ENCODE data around the gene MAP3K4.

The MAP3K4 gene

GRCh38 chr6:160991406-160992060, at the start of gene MAP3K4:
Gene MAP3K4, plus strand, starts transcription at chr6:160991769. Its CDS starts 163 bp downstream, at chr6:160991932.
- Histone ChIP-seq H3K9me3 (ENCODE audit: low read length) (no peaks in the 10 kb centered on the region), H3K9ac (ENCODE audit: low read length) (peak within 1 kb of the TSS; percentile 73), H3K4me1 (ENCODE audit: insufficient read depth, low read length) (peaks cover 14% of the 10 kb centered on the region), H3K36me3 (ENCODE audit: insufficient read depth, low read length) (no peaks in the 10 kb centered on the region), H3K27ac (ENCODE audit: low read depth, low read length) (peak within 1 kb of the TSS; percentile 74), H3K27me3 (ENCODE audit: control insufficient read depth in 1 of 2, insufficient read depth in 2 of 2, low read length in 2 of 2) (no peaks in the 10 kb centered on the region), H3K4me3 (ENCODE audit: low read depth in 1 of 2, low read length in 2 of 2) (peak within 1 kb of the TSS; percentile 79 to 98)

GRCh38 chr6:160943997-160944396, 47.6 kb upstream of the MAP3K4 start:
- no peak overlapping the region for H3K4me3 ChIP-seq (ENCODE audit: low read depth in 1 of 2, low read length in 2 of 2)
- H3K9me3 ChIP-seq (ENCODE audit: low read length), result no peaks in the 10 kb centered on the region
- no peaks in the 10 kb centered on the region for H3K4me1 ChIP-seq (ENCODE audit: insufficient read depth, low read length)
- no peak overlapping the region for H3K9ac ChIP-seq (ENCODE audit: low read length)
- no peaks in the 10 kb centered on the region for H3K36me3 ChIP-seq (ENCODE audit: insufficient read depth, low read length)
- no peaks in the 10 kb centered on the region for H3K27me3 ChIP-seq (ENCODE audit: control insufficient read depth in 1 of 2, insufficient read depth in 2 of 2, low read length in 2 of 2)
- no peak overlapping the region for H3K27ac ChIP-seq (ENCODE audit: low read depth, low read length)

- H3K4me1 ChIP-seq (ENCODE audit: insufficient read depth, low read length), result peaks cover 8% of the 10 kb centered on the region
- no peak overlapping the region for H3K9ac ChIP-seq (ENCODE audit: low read length)
- no peak overlapping the region for H3K4me3 ChIP-seq (ENCODE audit: low read depth in 1 of 2, low read length in 2 of 2)
- H3K27me3 ChIP-seq (ENCODE audit: control insufficient read depth in 1 of 2, insufficient read depth in 2 of 2, low read length in 2 of 2), result no peaks in the 10 kb centered on the region
- no peaks in the 10 kb centered on the region for H3K9me3 ChIP-seq (ENCODE audit: low read length)
- H3K27ac ChIP-seq (ENCODE audit: low read depth, low read length), result no peak overlapping the region
- H3K36me3 ChIP-seq (ENCODE audit: insufficient read depth, low read length), result no peaks in the 10 kb centered on the region
Observed at GRCh38 chr6:160945516-160946177, 45.9 kb upstream of the MAP3K4 start.

GRCh38 chr6:160949531-160949930, 42.0 kb upstream of the MAP3K4 start:
- Histone ChIP-seq H3K4me3 (ENCODE audit: low read depth in 1 of 2, low read length in 2 of 2) (no peak overlapping the region), H3K27ac (ENCODE audit: low read depth, low read length) (no peak overlapping the region), H3K9ac (ENCODE audit: low read length) (no peak overlapping the region), H3K36me3 (ENCODE audit: insufficient read depth, low read length) (no peaks in the 10 kb centered on the region), H3K27me3 (ENCODE audit: control insufficient read depth in 1 of 2, insufficient read depth in 2 of 2, low read length in 2 of 2) (no peaks in the 10 kb centered on the region), H3K9me3 (ENCODE audit: low read length) (no peaks in the 10 kb centered on the region), H3K4me1 (ENCODE audit: insufficient read depth, low read length) (peaks cover 9% of the 10 kb centered on the region)

GRCh38 chr6:160950507-160950906, 41.1 kb upstream of the MAP3K4 start:
- Histone ChIP-seq H3K27ac (ENCODE audit: low read depth, low read length) (no peak overlapping the region), H3K36me3 (ENCODE audit: insufficient read depth, low read length) (no peaks in the 10 kb centered on the region)

GRCh38 chr6:160951187-160952030, 40.2 kb upstream of the MAP3K4 start:
- Histone ChIP-seq H3K27me3 (ENCODE audit: control insufficient read depth in 1 of 2, insufficient read depth in 2 of 2, low read length in 2 of 2) (no peaks in the 10 kb centered on the region), H3K27ac (ENCODE audit: low read depth, low read length) (no peak overlapping the region), H3K4me1 (ENCODE audit: insufficient read depth, low read length) (peaks cover 9% of the 10 kb centered on the region), H3K9me3 (ENCODE audit: low read length) (no peaks in the 10 kb centered on the region), H3K36me3 (ENCODE audit: insufficient read depth, low read length) (no peaks in the 10 kb centered on the region), H3K4me3 (ENCODE audit: low read depth in 1 of 2, low read length in 2 of 2) (no peak overlapping the region), H3K9ac (ENCODE audit: low read length) (no peak overlapping the region)

More at GRCh38 chr6:160950507-160950906, 41.1 kb upstream of the MAP3K4 start:
- Histone ChIP-seq H3K4me1 (ENCODE audit: insufficient read depth, low read length) (peaks cover 9% of the 10 kb centered on the region), H3K9me3 (ENCODE audit: low read length) (no peaks in the 10 kb centered on the region), H3K9ac (ENCODE audit: low read length) (no peak overlapping the region), H3K27me3 (ENCODE audit: control insufficient read depth in 1 of 2, insufficient read depth in 2 of 2, low read length in 2 of 2) (no peaks in the 10 kb centered on the region), H3K4me3 (ENCODE audit: low read depth in 1 of 2, low read length in 2 of 2) (no peak overlapping the region)

GRCh38 chr6:160952633-160953281, 38.8 kb upstream of the MAP3K4 start:
- no peak overlapping the region for H3K9ac ChIP-seq (ENCODE audit: low read length)
- no peaks in the 10 kb centered on the region for H3K27me3 ChIP-seq (ENCODE audit: control insufficient read depth in 1 of 2, insufficient read depth in 2 of 2, low read length in 2 of 2)
- no peak overlapping the region for H3K4me3 ChIP-seq (ENCODE audit: low read depth in 1 of 2, low read length in 2 of 2)
- no peaks in the 10 kb centered on the region for H3K36me3 ChIP-seq (ENCODE audit: insufficient read depth, low read length)
- H3K9me3 ChIP-seq (ENCODE audit: low read length), result no peaks in the 10 kb centered on the region
- peaks cover 9% of the 10 kb centered on the region for H3K4me1 ChIP-seq (ENCODE audit: insufficient read depth, low read length)
- no peak overlapping the region for H3K27ac ChIP-seq (ENCODE audit: low read depth, low read length)

GRCh38 chr6:160955508-160956295, 35.9 kb upstream of the MAP3K4 start:
- Histone ChIP-seq H3K4me1 (ENCODE audit: insufficient read depth, low read length) (peaks cover 1% of the 10 kb centered on the region), H3K27ac (ENCODE audit: low read depth, low read length) (no peak overlapping the region), H3K9ac (ENCODE audit: low read length) (no peak overlapping the region), H3K36me3 (ENCODE audit: insufficient read depth, low read length) (no peaks in the 10 kb centered on the region), H3K27me3 (ENCODE audit: control insufficient read depth in 1 of 2, insufficient read depth in 2 of 2, low read length in 2 of 2) (no peaks in the 10 kb centered on the region), H3K9me3 (ENCODE audit: low read length) (no peaks in the 10 kb centered on the region), H3K4me3 (ENCODE audit: low read depth in 1 of 2, low read length in 2 of 2) (no peak overlapping the region)

- Histone ChIP-seq H3K36me3 (ENCODE audit: insufficient read depth, low read length) (no peaks in the 10 kb centered on the region), H3K27me3 (ENCODE audit: control insufficient read depth in 1 of 2, insufficient read depth in 2 of 2, low read length in 2 of 2) (no peaks in the 10 kb centered on the region), H3K9ac (ENCODE audit: low read length) (no peak overlapping the region), H3K4me3 (ENCODE audit: low read depth in 1 of 2, low read length in 2 of 2) (no peak overlapping the region), H3K9me3 (ENCODE audit: low read length) (no peaks in the 10 kb centered on the region), H3K4me1 (ENCODE audit: insufficient read depth, low read length) (no peaks in the 10 kb centered on the region), H3K27ac (ENCODE audit: low read depth, low read length) (no peak overlapping the region)
Observed at GRCh38 chr6:160956300-160957035, 35.1 kb upstream of the MAP3K4 start.

- H3K27me3 ChIP-seq (ENCODE audit: control insufficient read depth in 1 of 2, insufficient read depth in 2 of 2, low read length in 2 of 2), result no peaks in the 10 kb centered on the region
- H3K9ac ChIP-seq (ENCODE audit: low read length), result no peak overlapping the region
- H3K4me3 ChIP-seq (ENCODE audit: low read depth in 1 of 2, low read length in 2 of 2), result no peak overlapping the region
- H3K9me3 ChIP-seq (ENCODE audit: low read length), result no peaks in the 10 kb centered on the region
- H3K27ac ChIP-seq (ENCODE audit: low read depth, low read length), result no peak overlapping the region
- no peaks in the 10 kb centered on the region for H3K4me1 ChIP-seq (ENCODE audit: insufficient read depth, low read length)
- no peaks in the 10 kb centered on the region for H3K36me3 ChIP-seq (ENCODE audit: insufficient read depth, low read length)
Observed at GRCh38 chr6:160959726-160960435, 31.7 kb upstream of the MAP3K4 start.

Data from muscle layer of colon (tissue), 2 donors.